Measurements from ENCODE around the gene SLC6A1.

GRCh38 chr3:11019116-11019819 is 26.7 kb downstream of the SLC6A1 start:
- TF ChIP-seq CTCF (IDR thresholded peaks at IDR 0.05) (no peak), POLR2A (IDR thresholded peaks at IDR 0.05) (no peak)
